ENCODE measurements around the gene PCNX3. TPM values are rescaled to one million over a fixed set of nuclear protein-coding genes. Genes with fewer than 3 reads are reported as not detected.

The PCNX3 gene
- total and polyA plus RNA-seq, 2 of the 13 experiments (the other 11 are each of a cell fraction or from before 2014, with no cell fraction given): 16.2 to 23.0 TPM

DNA sequence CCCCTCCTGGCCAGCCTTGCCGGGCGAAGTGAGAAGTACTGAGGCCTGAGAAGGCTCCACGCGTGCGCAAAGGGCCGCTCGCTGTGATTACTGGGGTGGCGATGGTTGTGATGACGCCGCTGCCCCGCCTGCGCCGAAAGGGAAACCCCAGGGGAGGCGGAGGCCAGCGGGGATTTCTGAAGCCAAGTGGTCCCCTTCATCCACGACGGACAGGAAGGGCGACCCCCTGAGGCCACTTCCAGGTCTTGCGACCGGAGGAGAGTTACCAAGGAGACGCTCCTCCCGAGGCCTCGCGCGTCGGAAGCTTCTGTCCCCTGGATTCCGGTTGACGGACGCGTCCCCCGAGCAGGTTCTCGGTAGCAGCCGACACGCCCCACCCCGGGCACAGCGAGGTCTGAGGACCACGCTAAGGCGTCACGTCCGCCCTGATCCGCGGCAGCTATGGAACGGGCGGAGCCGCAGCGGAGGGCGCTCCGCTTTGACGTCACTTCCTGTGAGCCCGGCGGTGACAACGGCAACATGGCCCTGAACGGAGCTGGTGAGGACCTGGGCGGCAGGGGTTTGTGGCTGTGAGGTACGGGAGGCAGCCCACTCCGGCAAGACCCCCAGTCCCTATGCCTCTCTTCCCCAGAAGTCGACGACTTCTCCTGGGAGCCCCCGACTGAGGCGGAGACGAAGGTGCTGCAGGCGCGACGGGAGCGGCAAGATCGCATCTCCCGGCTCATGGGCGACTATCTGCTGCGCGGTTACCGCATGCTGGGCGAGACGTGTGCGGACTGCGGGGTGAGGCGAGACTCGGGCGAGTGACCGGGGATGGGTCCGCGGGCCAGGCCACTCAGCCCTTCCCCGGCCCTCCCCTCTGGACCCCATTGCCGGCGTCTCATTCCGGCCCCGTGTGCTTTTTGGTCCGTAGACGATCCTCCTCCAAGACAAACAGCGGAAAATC is 45.3 kb upstream of the PCNX3 start, which contains the start of gene ZNRD2 (continued):
- TF ChIP-seq ZNF644 (CRISPR knock-in tag; IDR thresholded peaks at IDR 0.05; ENCODE audit: low read depth) (no peak), ZMYM4 (CRISPR knock-in tag; IDR thresholded peaks at IDR 0.05) (peak; percentile 42; the same call in 1 of the 2 replicates), ZKSCAN5 (CRISPR knock-in tag; IDR thresholded peaks at IDR 0.05) (no peak), SUZ12 (IDR thresholded peaks at IDR 0.05; ENCODE audit: low read depth, low read length) (no peak), ARNT2 (CRISPR knock-in tag; IDR thresholded peaks at IDR 0.05; ENCODE audit: low read depth) (peak; percentile 21; the same call in 1 of the 2 replicates), SMAD3 (CRISPR knock-in tag; IDR thresholded peaks at IDR 0.05) (peak; percentile 74), SIN3A (IDR thresholded peaks at IDR 0.05; ENCODE audit: borderline replicate concordance, low read depth, low read length) (peak; percentile 90; the same call in 1 of the 2 replicates), ZFP36L2 (CRISPR knock-in tag; IDR thresholded peaks at IDR 0.05) (no peak), ZNF407 (CRISPR knock-in tag; IDR thresholded peaks at IDR 0.05; ENCODE audit: not compliant biosample characterization) (peak; percentile 52), ZNF530 (CRISPR knock-in tag; IDR thresholded peaks at IDR 0.05; ENCODE audit: low read depth) (no peak), HHEX (CRISPR knock-in tag; IDR thresholded peaks at IDR 0.05) (no peak), ZNF572 (CRISPR knock-in tag; IDR thresholded peaks at IDR 0.05) (peak; percentile 84; the same call in 1 of the 2 replicates), ZNF383 (CRISPR knock-in tag; IDR thresholded peaks at IDR 0.05; ENCODE audit: borderline replicate concordance) (no peak), KDM4B (CRISPR knock-in tag; IDR thresholded peaks at IDR 0.05) (no peak)
- TF ChIP-seq, protein P1, sequence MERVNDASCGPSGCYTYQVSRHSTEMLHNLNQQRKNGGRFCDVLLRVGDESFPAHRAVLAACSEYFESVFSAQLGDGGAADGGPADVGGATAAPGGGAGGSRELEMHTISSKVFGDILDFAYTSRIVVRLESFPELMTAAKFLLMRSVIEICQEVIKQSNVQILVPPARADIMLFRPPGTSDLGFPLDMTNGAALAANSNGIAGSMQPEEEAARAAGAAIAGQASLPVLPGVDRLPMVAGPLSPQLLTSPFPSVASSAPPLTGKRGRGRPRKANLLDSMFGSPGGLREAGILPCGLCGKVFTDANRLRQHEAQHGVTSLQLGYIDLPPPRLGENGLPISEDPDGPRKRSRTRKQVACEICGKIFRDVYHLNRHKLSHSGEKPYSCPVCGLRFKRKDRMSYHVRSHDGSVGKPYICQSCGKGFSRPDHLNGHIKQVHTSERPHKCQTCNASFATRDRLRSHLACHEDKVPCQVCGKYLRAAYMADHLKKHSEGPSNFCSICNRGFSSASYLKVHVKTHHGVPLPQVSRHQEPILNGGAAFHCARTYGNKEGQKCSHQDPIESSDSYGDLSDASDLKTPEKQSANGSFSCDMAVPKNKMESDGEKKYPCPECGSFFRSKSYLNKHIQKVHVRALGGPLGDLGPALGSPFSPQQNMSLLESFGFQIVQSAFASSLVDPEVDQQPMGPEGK (CRISPR knock-in tag; IDR thresholded peaks at IDR 0.05): peak; percentile 72
- TF ChIP-seq, protein P2, sequence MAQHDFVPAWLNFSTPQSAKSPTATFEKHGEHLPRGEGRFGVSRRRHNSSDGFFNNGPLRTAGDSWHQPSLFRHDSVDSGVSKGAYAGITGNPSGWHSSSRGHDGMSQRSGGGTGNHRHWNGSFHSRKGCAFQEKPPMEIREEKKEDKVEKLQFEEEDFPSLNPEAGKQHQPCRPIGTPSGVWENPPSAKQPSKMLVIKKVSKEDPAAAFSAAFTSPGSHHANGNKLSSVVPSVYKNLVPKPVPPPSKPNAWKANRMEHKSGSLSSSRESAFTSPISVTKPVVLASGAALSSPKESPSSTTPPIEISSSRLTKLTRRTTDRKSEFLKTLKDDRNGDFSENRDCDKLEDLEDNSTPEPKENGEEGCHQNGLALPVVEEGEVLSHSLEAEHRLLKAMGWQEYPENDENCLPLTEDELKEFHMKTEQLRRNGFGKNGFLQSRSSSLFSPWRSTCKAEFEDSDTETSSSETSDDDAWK (CRISPR knock-in tag; IDR thresholded peaks at IDR 0.05): no peak
